Lung (tissue), 12 donors: Measurements from ENCODE around the gene KLHL17. TPM values are rescaled to one million over a fixed set of nuclear protein-coding genes. Genes with fewer than 3 reads are reported as not detected.
"Not testable (repeated sequence)": the region's sequence is repeated elsewhere in the genome, so short reads cannot be mapped to it uniquely, and the experiment has no call there.

Experiments used
- ATAC-seq: fragments of 200-7000 bp; cut with Tn5 transposase; one replicate; pipeline ENCODE4 v1.9.1; 2020; ENCODE audit warnings: moderate number of reproducible peaks; ENCODE audit not compliant: insufficient read depth, low FRiP score
- DNase-seq, 3 donors: peaks; one replicate each; pipeline ENCODE4 v3.0.0-alpha.2; 2013 to 2017
- H3K27ac ChIP-seq, 2 donors: one replicate each; pipeline ENCODE4 v1.5.1; 2013; ENCODE audit warnings: mild to moderate bottlenecking in 2 of 2, moderate library complexity in 2 of 2, control low read depth in 1 of 2, inconsistent platforms in 1 of 2, low read depth in 1 of 2, low read length in 1 of 2
- H3K27me3 ChIP-seq, 3 donors: one replicate each; pipeline ENCODE4 v1.5.1; 2013; ENCODE audit warnings: low read length in 2 of 3; ENCODE audit not compliant: control insufficient read depth in 3 of 3, insufficient read depth in 3 of 3
- H3K36me3 ChIP-seq, 4 donors: one replicate each; pipeline ENCODE4 v1.5.1; 2013; ENCODE audit warnings: low read length in 4 of 4, mild to moderate bottlenecking in 1 of 4, moderate library complexity in 1 of 4; ENCODE audit not compliant: control insufficient read depth in 4 of 4, insufficient read depth in 4 of 4
- H3K4me1 ChIP-seq, 5 donors: one replicate each; pipeline ENCODE4 v1.5.1; 2013; ENCODE audit warnings: low read length in 5 of 5, mild to moderate bottlenecking in 2 of 5, moderate library complexity in 1 of 5; ENCODE audit not compliant: control insufficient read depth in 5 of 5, insufficient read depth in 5 of 5
- H3K4me3 ChIP-seq: one replicate; pipeline ENCODE4 v1.5.1; 2013; ENCODE audit warnings: mild to moderate bottlenecking, control low read depth, moderate library complexity
- H3K9ac ChIP-seq, 2 donors: one replicate each; pipeline ENCODE4 v1.5.1; 2013; ENCODE audit warnings: low read length in 2 of 2, control low read depth in 1 of 2; ENCODE audit not compliant: insufficient read depth in 1 of 2
- H3K9me3 ChIP-seq, 4 donors: one replicate each; pipeline ENCODE4 v1.5.1; 2013; ENCODE audit warnings: low read length in 3 of 4, mild to moderate bottlenecking in 1 of 4, moderate library complexity in 1 of 4; ENCODE audit not compliant: control insufficient read depth in 4 of 4, insufficient read depth in 3 of 4
- CTCF ChIP-seq: IDR thresholded peaks from 2 replicates; pipeline ENCODE4 v1.5.1; 2012; ENCODE audit warnings: mild to moderate bottlenecking; ENCODE audit errors: control extremely low read depth, extremely low read depth
- WGBS, 2 donors: extraction: QIAGEN DNeasy Blood & Tissue Kit; methylation state at CpG; one replicate each; pipeline ENCODE4 v1.1.7; 2013; 5-methylcytosine and 5-hydroxymethylcytosine counted together
- polyA plus RNA-seq, 2 donors: library from polyadenylated mRNA; stranded (reverse); fragments of 200-250 nt; gene quantifications; one replicate each; pipeline ENCODE4 v1.2.1, GENCODE V29; 2013
- total RNA-seq, 2 donors: library from RNA; depleted of rRNA in 1 of 2; stranded (reverse); fragments of >200 nt in 1 of 2; gene quantifications; one replicate each; pipeline ENCODE4 v1.2.1, GENCODE V29; 2014 to 2021
- donor health status: control.
- donor health status: control.
- donor health status: Bipolar disorder and iron deficiency.
- donor health status: healthy.
- donor health status: DM: yes; HTN: yes; CAD: no.

The KLHL17 gene
- total and polyA plus RNA-seq, 4 donors: 10.0 to 15.2 (median 13.0) TPM

GRCh38 chr1:975896-976683 lies 15.7 kb downstream of the KLHL17 start:
- ATAC-seq (no peak), DNase-seq (peak; percentile 76 to 82 (median 77))
- H3K4me1 ChIP-seq: peaks cover 0 to 6% (median 0%) of the 10 kb centered on the region in 5 donors
- peaks cover 0 to 19% (median 0%) of the 10 kb centered on the region in 3 donors for H3K27me3 ChIP-seq
- H3K36me3 ChIP-seq: no peaks in the 10 kb centered on the region
- 3 to 5% methylated on average over 28 to 40 of the region's 40 CpGs for WGBS, 2 donors
- no peak overlapping the region for H3K27ac ChIP-seq
- no peak overlapping the region for H3K9ac ChIP-seq
- TF ChIP-seq CTCF: peak; percentile 32
- no peak overlapping the region for H3K4me3 ChIP-seq
- H3K9me3 ChIP-seq: peaks cover 0 to 2% (median 0%) of the 10 kb centered on the region in 4 donors

- H3K9ac ChIP-seq, H3K36me3 ChIP-seq, H3K4me1 ChIP-seq, ATAC-seq, DNase-seq, H3K4me3 ChIP-seq, H3K9me3 ChIP-seq, H3K27ac ChIP-seq: not testable (repeated sequence)
- peaks cover 0 to 15% (median 0%) of the 10 kb centered on the region in 3 donors for H3K27me3 ChIP-seq
- WGBS, 2 donors: 64 to 72% methylated on average over 14 to 15 of the region's 39 CpGs
Measured at GRCh38 chr1:976791-977190, 16.4 kb downstream of the KLHL17 start.

DNA sequence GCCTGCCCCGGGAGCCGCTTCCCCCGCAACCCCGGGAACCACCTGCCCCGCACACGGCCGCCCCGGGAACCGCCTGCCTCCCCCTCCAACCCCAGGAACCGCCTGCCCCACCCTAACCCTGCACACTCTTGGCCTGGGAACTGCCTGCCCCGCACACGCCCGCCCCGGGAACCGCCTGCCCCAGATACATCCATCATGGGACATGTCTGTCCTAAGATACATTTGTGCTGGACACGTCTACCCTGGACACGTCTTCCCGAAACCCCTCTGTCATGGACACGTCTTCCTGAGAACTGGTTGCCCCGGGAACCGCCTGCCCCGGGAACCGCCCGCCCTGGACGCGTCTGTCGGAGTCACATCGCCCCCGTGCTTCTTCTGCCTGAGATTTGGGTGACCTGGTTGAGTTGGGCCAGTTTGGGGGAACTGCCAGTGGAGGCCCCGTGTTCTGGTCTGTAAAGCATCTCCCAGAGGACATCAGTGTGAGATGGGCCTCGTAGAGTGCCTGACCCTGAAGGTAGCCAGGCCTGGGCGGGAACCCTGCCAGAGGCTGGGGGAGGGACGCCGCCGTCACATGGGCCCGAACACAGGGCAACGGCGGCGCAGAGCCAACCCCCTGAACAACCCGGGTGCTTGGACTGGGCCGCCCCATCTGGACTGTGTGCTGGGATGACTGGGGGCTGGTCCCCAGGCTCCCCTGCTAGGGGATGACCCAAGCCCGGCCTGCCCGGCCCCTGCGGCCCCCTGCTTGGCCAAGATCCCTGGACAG lies 17.9 kb downstream of the KLHL17 start:
- TF ChIP-seq CTCF: no peak
- DNase-seq (no peak), ATAC-seq (no peak)
- H3K36me3 ChIP-seq: no peaks in the 10 kb centered on the region
- peaks cover 0 to 2% (median 0%) of the 10 kb centered on the region in 4 donors for H3K9me3 ChIP-seq
- H3K27ac ChIP-seq: no peak overlapping the region
- peaks cover 0 to 21% (median 5%) of the 10 kb centered on the region in 3 donors for H3K27me3 ChIP-seq
- peaks cover 0 to 6% (median 0%) of the 10 kb centered on the region in 5 donors for H3K4me1 ChIP-seq
- H3K4me3 ChIP-seq: no peak overlapping the region
- H3K9ac ChIP-seq: no peak overlapping the region
- 86 to 88% methylated on average over 44 of the region's 44 CpGs for whole genome bisulfite sequencing, 2 donors
